HFFc6 (cell line): Measurements from ENCODE around the gene RAPSN. TPM values are rescaled to one million over a fixed set of nuclear protein-coding genes. Genes with fewer than 3 reads are reported as not detected.

Experiments
- DNase-seq: peaks from one replicate; pipeline ENCODE4 v3.0.0-alpha.2; 2018
- H3K27ac Mint-ChIP-seq: 2 replicates; pipeline ENCODE4 v1.8.0; 2020; ENCODE audit warnings: mild to moderate bottlenecking, mixed read lengths
- H3K27me3 Mint-ChIP-seq: 2 replicates; pipeline ENCODE4 v1.8.0; 2021; ENCODE audit warnings: mild to moderate bottlenecking, moderate library complexity, mixed read lengths; ENCODE audit not compliant: insufficient read depth
- H3K36me3 Mint-ChIP-seq: 2 replicates; pipeline ENCODE4 v1.8.0; 2021; ENCODE audit warnings: low read depth, mixed read lengths
- H3K4me1 Mint-ChIP-seq: 2 replicates; pipeline ENCODE4 v1.8.0; 2020; ENCODE audit warnings: low read depth, mixed read lengths
- H3K4me3 Mint-ChIP-seq: 2 replicates; pipeline ENCODE4 v1.8.0; 2020; ENCODE audit warnings: mild to moderate bottlenecking, moderate library complexity, mixed read lengths
- H3K9me3 Mint-ChIP-seq: 2 replicates; pipeline ENCODE4 v1.8.0; 2020; ENCODE audit warnings: mild to moderate bottlenecking, mixed read lengths
- CTCF ChIP-seq: fragments of 200-600 bp; sonication (generic); IDR thresholded peaks from 2 replicates; pipeline ENCODE4 v1.5.0; 2021; ENCODE audit warnings: antibody characterized with exemption, mild to moderate bottlenecking
- total RNA-seq, 6 experiments: library from RNA; stranded (reverse); fragmentation: NEBNext Ultra II Directional; extraction: Animal tissue kit (Norgen Biotek cat#: 25700); gene quantifications; 2 replicates in 1 of 6; 3 replicates in 5 of 6; pipeline ENCODE4 v1.2.3, GENCODE V29; 2021

The RAPSN gene
- total RNA-seq, 6 experiments from 2014 or later, result 0.22 TPM; not detected in 5

DNA sequence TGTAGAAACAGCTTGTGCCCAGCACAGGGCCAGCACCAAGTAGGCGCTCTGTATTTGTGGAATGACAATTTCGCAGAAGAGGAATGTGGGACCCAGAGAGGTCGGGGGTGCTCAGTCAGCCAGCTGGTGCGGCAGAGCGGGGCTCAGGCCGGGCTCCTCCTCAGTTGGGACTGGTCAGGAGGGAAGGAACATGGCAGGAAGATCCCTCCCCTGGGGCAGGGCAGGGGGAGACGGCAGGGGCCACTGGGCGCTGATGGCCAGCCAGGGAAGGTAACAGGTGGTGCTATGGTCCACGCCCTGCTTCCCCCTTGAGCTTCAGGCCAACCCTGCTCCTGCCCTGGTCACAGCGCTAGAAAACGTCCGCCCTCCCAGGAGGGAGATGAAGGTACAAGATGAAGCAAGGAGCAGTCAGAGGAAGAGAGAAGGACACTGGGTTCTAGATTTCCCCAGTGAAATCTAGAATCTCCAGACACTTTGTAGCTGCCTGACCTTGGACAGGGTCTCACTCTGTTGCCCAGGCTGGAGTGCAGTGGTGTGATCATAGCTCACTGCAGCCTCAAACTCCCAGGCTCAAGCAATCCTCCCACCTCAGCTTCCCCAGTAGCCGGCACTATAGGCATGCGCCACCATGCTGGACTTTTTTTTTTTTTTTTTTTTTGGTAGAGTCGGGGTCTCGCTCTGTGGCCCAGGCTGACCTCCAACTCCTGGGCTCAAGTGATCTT, 57.1 kb downstream of the RAPSN start:
- Mint-ChIP-seq H3K27ac (no peak overlapping the region), H3K27me3 (peaks cover 2% of the 10 kb centered on the region; the same call in 1 of the 2 replicates), H3K4me3 (no peak overlapping the region), H3K9me3 (no peaks in the 10 kb centered on the region), H3K4me1 (peaks cover 5% of the 10 kb centered on the region; the same call in 1 of the 2 replicates), H3K36me3 (no peaks in the 10 kb centered on the region)
- DNase-seq, result no peak
- TF ChIP-seq CTCF, result no peak

DNA sequence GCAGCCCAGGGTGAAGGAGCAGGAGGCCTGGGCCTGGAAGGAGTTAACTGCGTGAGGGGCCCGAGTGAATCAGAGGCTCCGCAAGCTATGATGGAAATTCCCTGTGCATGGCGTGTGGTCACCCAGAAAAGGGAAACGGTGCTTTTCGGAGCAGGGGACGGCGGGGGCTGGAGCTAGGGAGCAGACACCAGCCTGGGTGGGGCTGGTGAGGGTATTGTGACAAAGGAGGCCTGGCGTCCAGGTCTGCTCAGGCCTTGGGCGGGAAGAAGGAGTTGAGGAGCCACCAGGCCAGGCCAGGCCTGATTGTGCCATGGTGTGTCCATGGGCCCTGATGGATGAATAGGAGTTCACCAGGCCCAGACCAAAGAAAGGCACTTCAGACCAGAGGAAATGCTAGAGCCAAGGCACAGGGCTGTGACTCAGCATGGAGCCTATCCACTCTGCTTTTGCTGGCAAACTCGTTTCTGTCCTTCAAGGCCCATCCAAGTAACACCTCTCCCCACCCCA, 57.8 kb downstream of the RAPSN start:
- Mint-ChIP-seq H3K4me1 (peaks cover 5% of the 10 kb centered on the region; the same call in 1 of the 2 replicates), H3K9me3 (no peaks in the 10 kb centered on the region), H3K4me3 (no peak overlapping the region), H3K36me3 (no peaks in the 10 kb centered on the region), H3K27ac (no peak overlapping the region), H3K27me3 (peaks cover 2% of the 10 kb centered on the region; the same call in 1 of the 2 replicates)
- TF ChIP-seq CTCF, result no peak
- no peak for DNase-seq

DNA sequence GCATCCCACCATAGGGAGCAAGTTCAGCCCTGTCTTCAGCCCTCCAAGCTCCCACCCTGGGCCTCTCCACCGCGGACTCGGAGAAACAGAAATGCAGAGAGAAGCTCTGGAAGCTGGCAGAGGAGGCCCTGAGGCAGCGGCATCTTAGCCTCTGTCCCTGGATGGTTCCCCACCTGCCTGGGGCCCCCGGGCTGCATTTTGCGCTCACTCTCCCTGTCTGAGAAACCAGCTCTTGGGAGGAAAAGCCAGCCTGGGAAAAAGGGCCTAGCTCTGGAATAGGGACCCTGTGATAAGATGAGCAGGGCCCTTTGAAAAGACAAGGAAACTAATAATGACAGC, 58.5 kb downstream of the RAPSN start:
- peaks cover 5% of the 10 kb centered on the region; the same call in 1 of the 2 replicates for H3K4me1 Mint-ChIP-seq
- no peaks in the 10 kb centered on the region for H3K36me3 Mint-ChIP-seq
- no peak for DNase-seq
- no peak overlapping the region for H3K4me3 Mint-ChIP-seq
- H3K27ac Mint-ChIP-seq, result no peak overlapping the region
- peaks cover 2% of the 10 kb centered on the region; the same call in 1 of the 2 replicates for H3K27me3 Mint-ChIP-seq
- H3K9me3 Mint-ChIP-seq, result no peaks in the 10 kb centered on the region
- TF ChIP-seq CTCF, result no peak

DNA sequence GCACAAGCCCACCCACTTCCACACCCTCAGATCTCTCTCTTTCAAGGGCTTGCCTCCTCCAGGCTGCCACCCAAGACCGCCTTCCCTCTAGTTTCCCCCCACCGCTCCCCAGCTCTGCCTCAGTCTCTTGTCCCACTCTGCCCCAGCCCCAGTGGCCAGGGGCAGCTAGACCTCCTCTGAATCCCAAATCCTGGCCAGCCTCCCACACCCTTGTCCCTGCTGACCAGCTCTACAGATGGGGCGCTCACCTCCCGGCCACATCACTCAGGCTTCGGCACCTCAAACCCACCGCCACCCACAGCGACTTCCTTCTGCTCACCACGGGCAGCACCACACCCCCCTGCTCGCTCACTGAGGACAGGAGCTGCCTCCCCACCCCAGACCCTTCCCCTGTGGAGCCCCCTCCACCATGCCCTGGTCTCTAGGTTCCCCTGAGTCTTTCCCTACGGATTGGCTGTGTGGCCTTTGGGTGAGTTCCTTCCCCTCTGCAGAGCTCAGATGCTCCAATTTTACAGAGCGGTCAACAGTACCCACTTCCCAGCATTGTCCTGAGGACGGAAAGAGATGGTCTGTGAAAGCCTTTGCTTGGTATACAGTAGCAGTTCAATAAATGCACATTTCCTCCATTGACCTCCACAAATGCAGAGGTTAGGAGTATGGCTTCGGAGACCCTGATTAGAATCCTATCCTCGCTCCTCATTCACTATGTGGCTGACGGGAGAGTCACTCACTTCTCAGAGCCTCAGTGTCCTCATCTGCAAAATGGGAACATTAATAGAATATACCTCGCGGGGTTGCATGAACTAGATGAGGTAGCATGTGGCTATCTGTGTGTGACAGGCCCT, 59.1 kb downstream of the RAPSN start:
- Mint-ChIP-seq H3K36me3 (no peaks in the 10 kb centered on the region), H3K27me3 (peaks cover 2% of the 10 kb centered on the region; the same call in 1 of the 2 replicates), H3K9me3 (no peaks in the 10 kb centered on the region), H3K4me3 (no peak overlapping the region), H3K4me1 (peaks cover 5% of the 10 kb centered on the region; the same call in 1 of the 2 replicates), H3K27ac (no peak overlapping the region)
- TF ChIP-seq CTCF, result no peak
- no peak for DNase-seq

DNA sequence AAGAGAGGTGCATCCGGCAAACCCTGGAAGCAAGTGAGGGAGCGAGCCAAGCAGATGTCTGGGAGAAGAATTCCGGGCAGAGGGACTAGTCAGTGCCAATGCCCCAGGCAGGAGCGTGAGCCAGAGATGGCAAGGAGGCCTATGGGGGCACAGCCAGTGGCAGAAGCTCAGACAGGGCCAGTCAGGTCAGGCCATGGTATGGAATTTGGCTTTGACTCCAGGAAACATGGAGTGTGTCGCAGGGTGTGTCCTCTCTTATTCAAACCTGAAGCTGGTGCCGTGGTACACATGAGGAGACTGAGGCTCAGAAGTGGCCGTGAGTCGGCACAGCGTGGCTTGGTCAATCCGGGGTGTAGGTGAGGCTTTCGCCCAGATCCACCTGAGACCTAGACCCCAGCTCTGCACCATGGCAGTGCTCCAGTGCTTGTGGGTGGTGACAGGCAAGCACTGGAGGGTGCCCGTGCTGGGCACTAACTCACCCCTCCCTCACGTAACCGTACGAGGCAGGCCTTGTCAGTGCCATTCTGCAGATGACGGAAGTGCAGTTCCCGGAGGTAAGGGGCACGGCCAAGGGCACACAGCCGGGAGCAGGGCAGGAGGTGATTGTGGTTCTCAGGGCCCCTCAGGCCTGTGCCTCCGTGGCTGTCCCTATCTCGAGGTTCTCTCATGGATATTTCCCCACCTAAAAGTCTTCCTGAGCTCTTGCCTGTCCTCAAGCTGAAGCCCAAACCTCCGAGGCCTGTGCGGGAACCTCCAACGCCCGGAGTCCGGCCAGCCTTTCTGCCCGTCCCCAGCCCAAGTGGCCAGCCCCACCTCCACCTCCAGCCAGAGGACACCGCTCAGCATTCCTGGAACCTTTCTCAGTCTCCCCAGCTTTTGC, 60.0 kb downstream of the RAPSN start:
- DNase-seq, result no peak
- H3K27ac Mint-ChIP-seq, result no peak overlapping the region
- TF ChIP-seq CTCF, result no peak
- H3K4me1 Mint-ChIP-seq, result peaks cover 5% of the 10 kb centered on the region; the same call in 1 of the 2 replicates
- H3K4me3 Mint-ChIP-seq, result no peak overlapping the region
- no peaks in the 10 kb centered on the region for H3K36me3 Mint-ChIP-seq
- H3K9me3 Mint-ChIP-seq, result no peaks in the 10 kb centered on the region
- peaks cover 2% of the 10 kb centered on the region; the same call in 1 of the 2 replicates for H3K27me3 Mint-ChIP-seq
